ENCODE results near the gene SCUBE1.

SCUBE1 gene

DNA sequence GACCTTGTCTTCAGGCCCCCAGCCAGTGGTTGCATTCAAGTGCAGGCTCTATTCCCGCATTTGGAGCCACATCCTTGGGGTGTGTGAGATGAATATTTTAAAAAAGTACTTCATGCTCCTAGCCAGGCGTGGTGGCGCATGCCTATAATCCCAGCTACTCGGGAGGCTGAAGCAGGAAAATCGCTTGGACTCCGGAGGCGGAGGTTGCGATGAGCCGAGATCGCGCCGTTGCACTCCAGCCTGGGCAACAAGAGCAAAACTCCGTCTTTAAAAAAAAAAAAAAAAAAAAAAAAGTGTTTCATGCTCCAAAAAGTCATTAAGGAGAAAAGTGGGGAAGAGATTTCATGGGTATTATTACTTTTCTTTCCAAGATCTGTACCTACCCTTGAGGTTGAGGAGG is 18.0 kb downstream of the SCUBE1 start:
- no peak for DNase-seq

- DNase-seq, result no peak
Observed at GRCh38 chr22:43320943-43321900, 21.9 kb downstream of the SCUBE1 start.

DNA sequence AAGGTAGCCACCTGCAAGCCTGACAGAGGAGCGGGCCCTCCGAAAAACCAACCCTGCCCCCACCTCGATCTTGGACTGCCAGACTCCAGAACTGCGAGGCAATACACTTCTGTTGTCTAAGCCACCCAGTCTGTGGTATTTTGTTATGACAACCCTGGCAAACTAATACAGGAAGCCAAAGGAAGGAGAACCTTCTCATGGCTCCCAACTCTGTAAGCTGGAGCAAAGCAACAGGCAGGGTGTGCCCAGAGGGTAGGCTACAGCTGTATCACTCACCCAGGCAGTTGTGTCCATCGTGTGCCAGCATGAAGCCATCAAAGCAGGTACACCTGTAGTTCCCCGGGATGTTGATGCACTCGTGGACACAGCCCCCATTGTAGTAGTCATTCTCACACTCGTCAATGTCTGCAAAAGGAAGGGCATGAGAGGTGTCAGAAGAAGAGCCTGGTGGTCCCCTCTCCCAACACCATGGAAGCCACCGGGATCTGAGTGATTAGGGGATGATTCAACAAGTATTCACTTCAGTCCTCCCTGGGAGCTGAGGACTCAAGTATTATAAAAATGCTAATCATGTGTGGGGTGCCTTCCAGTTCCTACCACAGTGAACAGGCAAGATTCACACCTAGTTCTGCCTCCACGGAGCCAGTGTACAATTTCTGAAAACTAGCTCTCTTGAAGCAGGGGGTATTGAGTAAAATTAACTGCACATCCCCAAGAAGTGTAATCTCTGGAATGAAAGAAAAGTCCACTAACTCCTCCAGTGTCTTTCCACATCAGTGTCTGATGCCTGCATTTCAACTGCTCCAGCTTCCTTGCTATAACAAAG is 23.3 kb downstream of the SCUBE1 start:
- no peak for DNase-seq

DNA sequence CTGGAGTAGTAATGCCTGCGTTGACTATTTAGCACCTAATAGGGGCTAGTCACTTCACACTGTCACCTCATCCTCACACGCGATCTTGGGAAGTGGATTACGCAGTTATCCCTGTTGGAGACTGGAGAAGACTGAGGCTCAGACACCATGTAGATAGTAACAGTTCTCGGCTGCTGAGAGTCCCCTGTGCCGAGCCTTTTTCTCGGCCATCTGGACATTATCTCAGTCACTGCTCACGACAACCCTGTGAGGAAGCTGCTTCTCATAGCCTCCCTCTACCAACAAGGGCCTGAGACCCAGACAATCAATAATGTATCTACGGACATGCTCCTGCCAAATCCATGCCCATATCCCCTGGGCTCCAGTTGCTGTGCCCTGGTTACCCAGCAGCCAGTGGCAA is 25.9 kb downstream of the SCUBE1 start:
- no peak for DNase-seq

GRCh38 chr22:43315687-43316217 is 27.4 kb downstream of the SCUBE1 start:
- no peak for DNase-seq

- DNase-seq, result no peak
Observed at GRCh38 chr22:43314611-43315010, 28.6 kb downstream of the SCUBE1 start.

DNA sequence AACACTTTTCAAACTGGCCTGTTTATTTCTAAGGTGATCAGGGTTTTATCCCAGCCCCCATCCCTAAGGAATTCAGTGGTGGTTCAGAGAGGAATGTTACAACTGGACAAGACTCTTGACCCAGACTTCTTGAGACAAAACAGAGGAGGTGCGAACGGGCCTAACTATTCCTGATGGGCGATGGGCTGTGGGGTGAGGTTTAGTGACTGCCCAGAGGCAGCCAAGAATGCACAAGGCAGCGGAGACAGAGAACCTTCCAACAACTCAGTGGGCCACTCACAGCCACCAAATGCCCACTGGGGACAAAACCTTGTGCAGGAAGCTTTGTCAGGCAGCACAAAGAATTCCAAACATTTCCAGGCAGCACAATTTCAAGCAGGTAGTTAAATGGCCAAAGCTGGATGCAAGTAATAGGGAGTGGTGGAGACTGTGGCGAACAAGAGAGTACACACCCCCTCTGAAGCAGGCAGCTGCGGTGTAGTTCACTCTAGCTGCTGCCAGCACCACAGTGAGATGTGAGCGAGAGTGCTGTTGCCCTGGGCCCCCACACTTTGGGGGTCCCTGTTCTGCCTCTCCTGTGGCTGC is 29.2 kb downstream of the SCUBE1 start:
- no peak for DNase-seq

DNA sequence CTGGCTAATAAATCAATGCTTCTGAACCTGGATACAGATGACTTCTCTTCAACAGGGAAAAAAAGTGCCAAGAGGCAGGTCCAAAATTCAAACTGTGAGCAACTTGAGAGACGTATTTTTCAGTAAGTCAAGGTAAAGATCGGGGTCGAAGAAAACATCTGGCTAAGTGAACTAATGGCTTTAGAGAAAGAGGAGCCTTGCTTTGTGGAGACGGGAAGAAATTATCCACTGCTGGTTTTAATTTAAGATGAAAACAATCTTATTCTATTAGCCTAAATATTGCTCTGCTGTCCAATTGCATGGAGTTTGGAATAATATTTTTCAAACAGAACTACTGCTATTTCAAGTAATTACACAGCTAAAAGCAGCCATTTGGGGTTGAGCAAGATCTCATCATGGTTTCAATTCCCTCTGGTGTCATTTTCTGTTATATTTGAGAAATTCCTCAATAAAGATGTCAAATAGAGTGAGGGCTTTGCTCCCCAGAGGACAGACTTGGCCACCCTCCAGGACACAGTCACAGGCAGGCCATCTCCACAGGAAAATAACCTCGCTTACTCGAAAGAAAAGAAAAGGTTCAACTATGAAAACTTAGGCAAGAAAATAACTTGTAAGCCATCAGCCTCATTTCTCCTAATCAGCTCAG is 29.8 kb downstream of the SCUBE1 start:
- DNase-seq, result no peak

- no peak for DNase-seq
Observed at GRCh38 chr22:43312608-43313007, 30.6 kb downstream of the SCUBE1 start.

GRCh38 chr22:43310798-43311197 is 32.4 kb downstream of the SCUBE1 start:
- DNase-seq, result no peak

GRCh38 chr22:43310311-43310710 is 32.9 kb downstream of the SCUBE1 start:
- DNase-seq, result no peak

GRCh38 chr22:43308836-43309235 is 34.3 kb downstream of the SCUBE1 start:
- DNase-seq, result no peak

GRCh38 chr22:43308060-43308830 is 34.9 kb downstream of the SCUBE1 start:
- no peak for DNase-seq

DNA sequence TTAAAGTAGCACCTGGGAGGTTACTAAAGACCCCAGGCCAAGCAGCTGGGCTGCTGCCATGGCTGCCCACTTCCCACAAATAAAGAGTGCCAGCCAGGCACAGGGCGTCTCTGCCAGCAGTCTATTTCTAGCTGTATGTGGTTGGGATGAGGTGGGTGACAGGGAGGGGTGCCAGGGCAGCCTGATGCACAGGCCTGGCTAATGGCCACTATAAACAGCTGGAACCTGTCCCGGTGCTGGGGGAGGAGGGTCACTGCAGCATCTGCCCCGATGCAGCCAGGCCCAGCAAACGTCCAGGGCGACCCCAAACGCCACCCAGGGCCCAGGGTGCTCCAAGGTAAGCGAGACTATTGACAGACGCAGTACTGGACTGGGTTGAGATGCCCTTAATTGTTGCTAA is 37.4 kb downstream of the SCUBE1 start:
- DNase-seq, result no peak

DNA sequence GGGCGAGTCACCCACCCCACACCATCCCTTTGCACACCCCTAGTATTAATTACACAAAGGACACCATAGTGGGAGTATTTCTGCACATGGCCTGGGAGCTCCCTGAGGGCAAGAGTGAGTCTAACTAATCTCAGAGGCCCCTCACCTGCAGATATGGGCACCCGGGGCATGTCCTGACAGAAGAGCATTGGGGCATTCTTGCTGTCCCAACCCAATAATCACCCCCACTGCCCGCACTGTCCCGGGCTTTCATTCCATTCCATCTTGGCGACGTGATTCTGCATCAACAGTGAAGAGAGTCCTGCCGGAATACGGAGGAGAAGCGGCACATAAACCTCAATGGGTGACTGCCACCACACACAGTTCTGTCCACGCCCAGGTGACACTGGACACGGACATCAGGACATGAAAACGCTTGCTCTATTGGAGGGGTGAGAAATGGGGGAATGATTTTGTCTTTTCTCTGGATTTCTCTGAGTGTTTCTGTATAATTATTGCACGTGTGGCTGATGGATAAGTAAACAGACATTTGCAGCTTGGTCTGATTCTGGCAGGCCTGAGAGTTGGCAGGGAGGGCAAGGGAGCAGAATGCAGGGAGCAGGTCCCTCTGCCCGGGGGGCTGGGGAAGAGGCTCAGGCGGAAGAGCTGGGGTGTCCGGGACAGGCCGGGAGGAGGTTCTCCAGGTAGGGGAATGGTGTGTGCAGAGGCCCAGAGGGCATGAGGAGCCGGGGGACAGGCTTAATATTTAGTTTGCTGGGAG is 38.2 kb downstream of the SCUBE1 start:
- DNase-seq, result no peak

GRCh38 chr22:43303751-43304150 is 39.4 kb downstream of the SCUBE1 start:
- no peak for DNase-seq

DNA sequence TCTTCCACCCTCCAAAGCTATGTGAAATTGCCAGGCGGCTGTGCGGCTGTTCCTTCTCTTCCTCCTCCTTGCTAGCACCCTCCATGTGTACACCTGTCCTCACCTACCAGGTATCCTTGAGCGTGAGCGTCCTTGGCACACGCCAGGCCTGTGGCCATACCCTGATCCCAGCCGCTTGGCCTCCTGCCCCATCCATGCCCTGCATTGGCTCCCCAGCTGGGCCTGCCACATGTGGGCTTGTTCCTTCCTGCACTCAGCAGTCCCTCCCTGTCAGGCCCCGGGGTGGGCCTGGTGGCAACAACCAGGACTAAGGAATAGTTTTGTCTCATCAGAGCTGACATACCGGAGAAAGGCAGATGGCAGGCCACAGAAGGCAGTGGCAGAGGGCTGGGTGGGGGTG is 40.0 kb downstream of the SCUBE1 start:
- no peak for DNase-seq

GRCh38 chr22:43302531-43303041 is 40.6 kb downstream of the SCUBE1 start:
- no peak for DNase-seq

DNA sequence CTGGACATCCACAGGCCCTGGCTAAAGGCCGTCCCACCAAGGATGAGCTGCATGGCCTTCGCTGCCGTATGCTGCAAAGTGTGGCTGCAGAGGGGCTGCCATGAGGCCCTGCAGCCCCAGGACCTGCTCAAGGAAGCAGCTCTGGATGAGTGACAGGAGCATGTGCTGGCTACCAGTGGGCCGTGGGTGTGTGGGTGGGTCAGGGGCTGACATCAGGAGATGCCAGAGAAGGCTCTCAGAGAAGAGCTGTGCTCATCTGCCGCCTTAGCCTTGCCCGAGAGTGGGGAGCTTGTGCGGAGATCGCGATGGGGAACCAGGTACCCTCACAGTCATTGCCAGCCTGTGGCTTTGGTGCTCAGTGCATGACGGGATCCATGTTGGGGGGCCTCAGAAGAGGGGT is 41.3 kb downstream of the SCUBE1 start:
- DNase-seq, result no peak

- no peak for DNase-seq
Observed at GRCh38 chr22:43300891-43301676, 42.1 kb downstream of the SCUBE1 start.

All from central memory CD4-positive, alpha-beta T cell (primary cell).